T-helper 1 cell treated with Interleukin-12 subunit alpha and Interleukin-12 subunit beta and Interleukin-4 antibody, amounts not matched to agents 30 ng/mL and 1 ng/mL, for 36 hours (primary cell): ENCODE results near the gene PDGFA. TPM values are rescaled to one million over a fixed set of nuclear protein-coding genes. Genes with fewer than 3 reads are reported as not detected.

ENCODE experiments used
- intact Hi-C: fragments of 100-400 bp; cut with micrococcal nuclease; formaldehyde crosslinking; loops from one replicate; pipeline ENCODE4 v1.15.1; 2024
- total RNA-seq: library from RNA; stranded (reverse); gene quantifications from 2 replicates; pipeline ENCODE4 v1.2.3, GENCODE V29; 2022

Gene PDGFA
- total RNA-seq, 1 donor from 2014 or later: 3.3 TPM

DNA sequence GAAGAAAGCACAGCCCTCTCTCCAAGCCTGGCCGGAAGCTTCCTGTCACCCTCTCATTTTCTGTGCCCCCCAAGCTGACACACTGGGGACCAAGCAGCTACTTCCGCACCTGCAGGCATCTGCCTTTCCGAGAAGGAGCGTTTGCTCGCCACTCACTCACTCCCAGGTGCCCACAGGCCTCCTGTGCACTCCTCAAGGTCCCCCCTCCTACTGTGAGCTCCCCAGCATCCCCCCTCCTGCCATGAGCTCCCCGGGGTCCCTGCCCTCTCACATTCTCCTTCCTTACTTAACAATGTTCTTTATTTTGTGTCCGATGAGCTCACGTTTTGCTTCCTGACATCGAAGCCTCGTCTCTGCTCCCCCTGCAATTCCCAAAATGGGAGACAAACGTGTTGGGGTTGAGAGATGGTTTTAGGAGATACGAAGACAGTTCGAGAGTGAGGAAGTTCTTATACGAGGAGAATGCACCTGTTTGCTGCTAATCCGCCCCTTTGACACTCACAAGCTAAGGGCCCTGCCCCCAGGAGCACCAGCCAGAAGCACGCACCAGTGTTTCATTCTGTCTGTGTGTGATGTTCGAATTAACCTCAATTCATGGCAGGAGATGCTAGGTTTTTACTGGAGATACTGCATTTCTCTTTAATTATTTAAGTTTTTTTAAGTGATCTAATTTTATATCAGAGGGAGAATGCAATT is 70.2 kb downstream of the PDGFA start:
- intact Hi-C loops: no loop called here

DNA sequence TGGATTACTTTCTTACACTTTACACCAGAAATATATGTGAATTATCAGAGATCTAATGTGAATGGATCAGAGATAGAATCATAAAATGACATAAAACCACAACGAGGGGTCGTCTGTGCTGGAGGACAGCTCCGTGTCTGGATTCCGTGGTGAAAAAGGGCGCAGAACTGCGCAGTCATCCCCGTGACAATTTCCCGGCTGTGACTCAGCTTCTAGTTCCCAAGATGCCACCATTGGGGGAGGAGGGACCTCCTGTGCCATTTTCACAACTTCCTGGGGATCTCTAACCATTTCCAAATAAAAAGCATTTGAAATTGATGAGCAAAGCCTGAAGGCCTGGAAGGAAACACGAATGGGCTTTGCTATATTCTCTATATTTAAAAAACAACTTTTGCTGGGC is 72.1 kb downstream of the PDGFA start:
- intact Hi-C loops: no loop called here

Other genes starting within 250 kb of the PDGFA start
- gene FOXL3, start 229.7 kb downstream of the PDGFA start, total RNA-seq: not detected in 2 replicates
- gene DNAAF5, start 206.9 kb upstream of the PDGFA start, total RNA-seq: 22.5 and 24.6 TPM in 2 replicates
- gene PRKAR1B, start 207.4 kb upstream of the PDGFA start, total RNA-seq: 22.2 and 25.2 TPM in 2 replicates